SK-N-SH (cell line): ENCODE measurements around the gene WDR91.

Experiments
- CHD2 ChIP-seq: fragments of 150-350 bp; IDR thresholded peaks from 2 replicates; pipeline ENCODE4 v1.6.1; 2018; ENCODE audit warnings: low read length; ENCODE audit not compliant: partially characterized antibody
- EP300 ChIP-seq, 2 experiments: IDR thresholded peaks; 2 replicates each; pipeline versions ENCODE4 v1.4.0 to v1.6.1; 2012; ENCODE audit warnings: borderline replicate concordance in 1 of 2, low read depth in 1 of 2, low read length in 1 of 2
- GABPA ChIP-seq: IDR thresholded peaks from 2 replicates; pipeline ENCODE4 v1.4.0; 2012; ENCODE audit warnings: low read depth, mild to moderate bottlenecking
- POLR2AphosphoS5 ChIP-seq: IDR thresholded peaks from 2 replicates; pipeline ENCODE4 v1.6.1; 2012; ENCODE audit warnings: low read depth, low read length
- RAD21 ChIP-seq: IDR thresholded peaks from 2 replicates; pipeline ENCODE4 v1.6.1; 2012; ENCODE audit warnings: mild to moderate bottlenecking, low read length
- RXRA ChIP-seq: IDR thresholded peaks from 2 replicates; pipeline ENCODE4 v1.4.0; 2012; ENCODE audit warnings: low read depth, mild to moderate bottlenecking, borderline replicate concordance
- SIN3A ChIP-seq: IDR thresholded peaks from 2 replicates; pipeline ENCODE4 v1.6.1; 2012; ENCODE audit warnings: low read depth, mild to moderate bottlenecking, low read length, moderate library complexity, borderline replicate concordance
- SMC3 ChIP-seq: IDR thresholded peaks from 2 replicates; pipeline ENCODE4 v1.6.1; 2012; ENCODE audit warnings: low read depth, low read length, improper control_type of control experiment
- YY1 ChIP-seq: IDR thresholded peaks from 2 replicates; pipeline ENCODE4 v1.4.0; 2012; ENCODE audit warnings: low read depth, mild to moderate bottlenecking
- TF ChIP-seq, protein P1 (sequence below): fragments of 200-600 bp; sonication (generic); IDR thresholded peaks from 2 replicates; pipeline ENCODE4 v1.6.1; 2017; ENCODE audit warnings: antibody characterized with exemption, mild to moderate bottlenecking, moderate library complexity

GRCh38 chr7:135236727-135237126 is 25.4 kb upstream of the WDR91 start:
- TF ChIP-seq SIN3A (no peak), POLR2AphosphoS5 (no peak), RAD21 (no peak), EP300 (IDR thresholded peaks at IDR 0.05; ENCODE audit: borderline replicate concordance in 1 of 2, low read depth in 1 of 2, low read length in 1 of 2) (no peak), GABPA (no peak), SMC3 (no peak), YY1 (no peak), CHD2 (no peak), RXRA (no peak)
- TF ChIP-seq, protein P1, sequence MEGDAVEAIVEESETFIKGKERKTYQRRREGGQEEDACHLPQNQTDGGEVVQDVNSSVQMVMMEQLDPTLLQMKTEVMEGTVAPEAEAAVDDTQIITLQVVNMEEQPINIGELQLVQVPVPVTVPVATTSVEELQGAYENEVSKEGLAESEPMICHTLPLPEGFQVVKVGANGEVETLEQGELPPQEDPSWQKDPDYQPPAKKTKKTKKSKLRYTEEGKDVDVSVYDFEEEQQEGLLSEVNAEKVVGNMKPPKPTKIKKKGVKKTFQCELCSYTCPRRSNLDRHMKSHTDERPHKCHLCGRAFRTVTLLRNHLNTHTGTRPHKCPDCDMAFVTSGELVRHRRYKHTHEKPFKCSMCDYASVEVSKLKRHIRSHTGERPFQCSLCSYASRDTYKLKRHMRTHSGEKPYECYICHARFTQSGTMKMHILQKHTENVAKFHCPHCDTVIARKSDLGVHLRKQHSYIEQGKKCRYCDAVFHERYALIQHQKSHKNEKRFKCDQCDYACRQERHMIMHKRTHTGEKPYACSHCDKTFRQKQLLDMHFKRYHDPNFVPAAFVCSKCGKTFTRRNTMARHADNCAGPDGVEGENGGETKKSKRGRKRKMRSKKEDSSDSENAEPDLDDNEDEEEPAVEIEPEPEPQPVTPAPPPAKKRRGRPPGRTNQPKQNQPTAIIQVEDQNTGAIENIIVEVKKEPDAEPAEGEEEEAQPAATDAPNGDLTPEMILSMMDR: no peak
